CD4-positive, alpha-beta T cell treated with Interleukin-4 for 4 hours (primary cell): Measurements from ENCODE around the gene KRCC1.
"Not testable (repeated sequence)": the region's sequence is repeated elsewhere in the genome, so short reads cannot be mapped to it uniquely, and the experiment has no call there.

Experiments
- DNase-seq: peaks from one replicate; pipeline ENCODE4 v3.0.0-alpha.2; 2020

KRCC1 gene

DNA sequence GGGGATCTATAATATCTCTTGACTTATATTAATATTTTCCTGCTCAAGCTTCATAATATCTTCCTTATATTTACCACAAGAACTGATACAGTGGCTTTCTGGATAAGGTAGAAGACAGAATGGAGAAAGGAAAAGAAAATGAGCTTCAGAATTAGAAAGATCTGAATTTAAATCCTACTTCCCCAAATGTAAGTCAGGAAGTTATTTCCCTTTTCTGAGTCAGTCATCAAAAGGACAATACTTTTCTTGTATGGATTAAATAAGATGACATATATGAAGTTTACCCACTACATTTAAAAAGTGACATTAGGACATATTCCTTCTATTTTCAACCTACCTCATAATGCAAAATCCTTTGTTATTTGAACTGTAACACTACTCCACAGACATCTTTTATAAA is 19.0 kb downstream of the KRCC1 start:
- no peak for DNase-seq

DNA sequence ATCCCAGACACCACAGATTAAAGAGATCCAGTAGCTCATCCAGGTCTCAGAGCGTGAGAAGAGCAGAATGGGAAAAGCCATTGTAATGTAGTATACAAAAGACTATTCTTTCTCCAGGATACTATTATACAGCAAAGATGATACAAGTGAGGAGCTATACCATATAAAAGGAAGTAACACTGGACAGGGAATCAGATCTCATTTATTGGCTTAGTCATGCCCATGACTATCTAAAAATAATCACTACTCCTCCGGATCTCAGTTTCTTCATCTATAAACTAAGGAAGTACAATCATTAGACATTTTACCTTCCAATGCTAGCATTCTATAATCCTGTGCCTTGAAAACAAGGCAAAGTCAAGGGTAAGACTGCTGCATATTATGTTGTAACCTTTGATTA is 19.4 kb downstream of the KRCC1 start:
- no peak for DNase-seq

DNA sequence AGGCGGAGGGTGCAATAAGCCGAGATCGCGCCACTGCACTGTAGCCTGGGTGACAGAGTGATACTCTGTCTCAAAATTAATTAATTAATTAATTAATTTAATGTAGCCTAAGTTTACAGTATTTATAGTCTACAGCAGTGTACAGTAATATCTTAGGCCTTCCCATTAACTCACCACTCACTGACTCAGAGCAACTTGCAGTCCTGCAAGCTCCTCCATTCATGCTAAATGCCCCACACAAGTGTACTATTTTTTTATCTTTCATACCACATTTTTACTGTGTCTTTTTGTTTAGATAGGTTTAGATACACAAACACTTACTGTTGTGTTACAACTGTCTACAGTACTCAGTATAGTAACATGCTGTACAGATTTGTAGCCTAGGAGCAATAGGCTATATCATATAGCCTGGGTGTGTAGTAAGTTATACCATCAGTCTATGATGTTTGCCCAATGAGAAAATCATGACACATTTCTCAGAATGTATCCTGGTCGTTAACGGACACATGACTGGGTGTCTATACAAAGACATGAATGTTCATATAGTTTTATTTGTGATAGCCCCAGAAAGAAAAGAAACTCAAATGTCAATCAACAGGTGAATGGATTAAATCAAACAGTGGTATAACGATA is 23.4 kb downstream of the KRCC1 start:
- DNase-seq: no peak

DNA sequence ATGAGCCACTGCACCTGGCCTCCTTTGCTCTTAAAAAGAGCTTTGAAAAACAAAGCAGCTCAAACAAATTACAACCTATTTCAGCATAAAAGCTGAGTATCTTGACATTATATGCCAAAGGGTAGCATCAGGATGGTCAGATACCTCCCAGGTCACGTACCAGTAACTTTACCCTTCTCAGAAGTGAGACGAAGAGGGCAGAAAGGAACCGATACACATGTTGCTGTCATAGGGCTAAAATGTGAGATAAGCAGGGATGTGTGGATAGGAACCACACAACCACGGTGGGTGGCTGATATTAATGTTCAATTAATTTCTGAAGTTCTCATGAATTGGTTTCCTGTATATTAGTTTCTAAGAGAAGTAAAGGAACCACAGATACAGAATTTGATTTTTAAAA is 26.7 kb downstream of the KRCC1 start:
- DNase-seq: no peak

DNA sequence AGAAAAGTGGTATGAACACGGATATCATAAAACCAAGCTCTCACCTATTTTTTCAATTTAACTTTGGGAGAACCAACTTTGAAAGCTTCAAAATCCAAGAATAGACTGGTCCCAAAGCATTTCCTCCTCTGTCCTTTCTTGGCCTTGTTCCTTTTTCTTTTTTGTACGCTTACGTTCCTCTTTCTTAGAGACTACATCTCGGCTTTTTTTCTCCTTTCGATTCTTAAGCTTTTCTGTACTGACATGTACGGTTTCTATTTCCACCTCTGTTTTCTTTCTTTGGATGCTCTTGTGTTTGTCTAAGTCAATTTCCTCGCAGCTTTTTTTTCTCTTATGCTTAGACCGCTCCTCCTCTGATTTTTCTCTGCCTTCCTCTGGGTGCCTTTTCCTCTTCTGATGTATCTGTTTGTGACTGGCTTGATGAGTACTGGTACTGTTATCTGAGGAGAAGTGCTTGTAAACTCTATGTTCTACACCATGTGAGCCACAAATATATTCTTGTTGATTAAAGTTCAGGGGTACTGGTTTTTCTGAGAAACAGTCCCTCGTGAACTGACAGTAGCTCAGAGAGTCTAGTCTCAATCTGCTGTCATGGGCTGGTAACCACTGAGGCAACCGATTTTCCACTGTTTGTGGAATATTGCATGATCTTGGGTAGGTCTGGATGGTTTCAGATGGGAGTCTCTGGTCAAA is 27.7 kb downstream of the KRCC1 start:
- no peak for DNase-seq

DNA sequence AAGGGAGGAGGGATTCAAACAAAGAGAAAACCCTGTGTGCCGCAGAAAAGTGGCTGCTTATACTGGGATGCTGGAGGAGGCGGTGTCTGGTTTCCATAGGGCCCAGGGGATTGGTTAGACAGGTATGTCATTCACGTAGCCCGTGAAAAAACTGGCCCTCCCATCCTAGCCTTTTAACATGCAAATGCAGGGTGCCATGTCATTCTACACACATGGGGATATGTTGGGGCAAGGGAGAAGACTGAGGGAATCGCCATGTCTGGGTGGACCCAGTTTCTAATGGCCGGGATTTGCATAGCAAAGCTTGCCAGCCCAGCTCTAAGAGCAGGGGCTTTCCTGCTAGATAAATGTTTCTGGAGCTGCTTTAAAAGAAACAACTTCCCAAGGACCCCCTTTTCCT is 31.1 kb downstream of the KRCC1 start:
- no peak for DNase-seq

DNA sequence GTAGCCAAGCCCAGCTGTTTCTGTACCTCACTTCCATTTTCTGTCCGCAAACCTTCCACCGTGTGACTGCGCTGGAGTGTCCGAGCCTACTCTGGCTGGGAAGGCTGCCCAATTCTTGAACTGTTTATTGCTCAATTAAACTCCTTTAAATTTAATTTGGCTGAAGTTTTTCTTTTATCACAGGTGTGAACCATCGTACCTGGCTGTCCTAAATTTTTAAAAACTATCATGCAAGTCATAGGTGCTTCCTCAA is 33.0 kb downstream of the KRCC1 start:
- no peak for DNase-seq

DNA sequence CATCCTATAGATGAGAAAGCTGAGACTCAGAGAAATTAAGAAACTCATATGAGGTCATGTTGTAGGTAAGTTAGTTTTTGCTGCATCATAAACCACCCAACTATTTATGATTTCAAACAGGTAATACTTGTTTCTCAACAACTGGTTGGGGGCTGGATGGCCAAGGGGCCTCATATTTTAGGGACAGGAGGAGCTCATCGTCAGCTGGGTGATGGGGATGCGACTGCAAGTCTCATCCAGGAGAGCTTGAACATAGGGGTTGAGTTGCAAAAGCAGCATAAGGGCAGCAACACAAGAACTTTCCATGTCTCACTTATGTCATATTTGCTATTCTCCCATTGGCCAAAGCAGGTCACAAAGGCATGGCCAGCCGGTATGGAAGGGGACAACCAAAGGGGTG is 35.6 kb downstream of the KRCC1 start:
- no peak for DNase-seq

DNA sequence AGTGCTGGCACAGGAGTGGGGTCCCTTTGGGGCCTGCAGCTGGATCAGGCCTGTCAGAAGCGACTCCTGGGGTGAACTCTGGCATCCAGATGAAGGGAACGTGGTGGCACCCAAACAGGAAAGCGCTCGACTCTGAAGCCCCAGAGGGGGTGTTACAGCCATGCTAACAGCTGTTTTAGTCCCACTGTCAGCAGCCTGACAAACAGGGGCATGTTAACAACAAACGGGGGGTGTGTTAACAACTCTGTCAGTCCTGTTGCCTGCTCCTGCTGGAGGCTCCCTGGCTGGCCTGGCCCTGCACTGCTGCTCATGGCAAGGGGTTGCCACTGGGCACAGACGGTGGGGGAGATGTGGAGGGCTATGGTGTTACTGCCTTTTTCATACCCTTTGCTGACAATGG is 36.7 kb downstream of the KRCC1 start:
- no peak for DNase-seq

DNA sequence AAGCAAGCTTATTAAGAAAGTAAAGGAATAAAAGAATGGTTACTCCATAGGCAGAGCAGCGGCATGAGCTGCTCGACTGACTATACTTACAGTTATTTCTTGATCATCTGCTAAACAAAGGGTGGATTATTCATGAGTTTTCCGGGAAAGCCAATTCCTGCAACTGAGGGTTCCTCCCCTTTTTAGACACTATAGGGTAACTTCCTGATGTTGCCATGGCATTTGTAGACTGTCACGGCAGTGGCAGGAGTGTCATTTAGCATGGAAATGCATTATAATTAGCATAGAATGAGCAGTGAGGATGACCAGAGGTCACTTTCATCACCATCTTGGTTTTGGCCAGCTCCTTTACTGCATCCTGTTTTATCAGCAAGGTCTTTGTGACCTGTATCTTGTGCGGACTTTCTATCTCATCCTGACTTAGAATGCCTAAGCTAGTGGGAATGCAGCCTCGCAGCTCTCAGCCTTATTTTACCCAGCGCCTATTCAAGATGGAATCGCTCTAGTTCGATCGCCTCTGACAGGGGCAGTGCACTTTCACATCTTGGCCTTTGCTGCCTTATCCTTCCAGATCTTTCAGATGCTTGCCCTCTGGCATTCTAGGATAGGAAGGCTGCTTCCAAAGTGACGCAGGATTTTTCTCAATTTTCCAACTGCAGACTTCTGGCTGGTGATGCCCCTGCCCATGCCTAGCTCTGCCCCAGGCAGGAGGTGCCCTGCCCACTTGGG is 37.3 kb downstream of the KRCC1 start:
- not testable (repeated sequence) for DNase-seq

DNA sequence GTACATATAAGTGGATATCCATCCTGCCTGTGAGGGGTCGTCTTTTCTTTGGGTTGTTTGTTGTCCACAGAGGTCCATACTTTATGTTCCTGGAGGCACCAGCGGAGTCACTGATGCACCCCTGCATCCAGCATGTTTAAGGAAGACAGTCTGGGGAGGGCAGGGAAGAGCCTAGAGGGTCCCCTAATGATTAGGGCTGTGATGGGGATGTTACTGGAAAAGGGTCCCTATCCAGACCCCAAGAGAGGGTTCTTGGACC is 37.9 kb downstream of the KRCC1 start:
- not testable (repeated sequence) for DNase-seq

DNA sequence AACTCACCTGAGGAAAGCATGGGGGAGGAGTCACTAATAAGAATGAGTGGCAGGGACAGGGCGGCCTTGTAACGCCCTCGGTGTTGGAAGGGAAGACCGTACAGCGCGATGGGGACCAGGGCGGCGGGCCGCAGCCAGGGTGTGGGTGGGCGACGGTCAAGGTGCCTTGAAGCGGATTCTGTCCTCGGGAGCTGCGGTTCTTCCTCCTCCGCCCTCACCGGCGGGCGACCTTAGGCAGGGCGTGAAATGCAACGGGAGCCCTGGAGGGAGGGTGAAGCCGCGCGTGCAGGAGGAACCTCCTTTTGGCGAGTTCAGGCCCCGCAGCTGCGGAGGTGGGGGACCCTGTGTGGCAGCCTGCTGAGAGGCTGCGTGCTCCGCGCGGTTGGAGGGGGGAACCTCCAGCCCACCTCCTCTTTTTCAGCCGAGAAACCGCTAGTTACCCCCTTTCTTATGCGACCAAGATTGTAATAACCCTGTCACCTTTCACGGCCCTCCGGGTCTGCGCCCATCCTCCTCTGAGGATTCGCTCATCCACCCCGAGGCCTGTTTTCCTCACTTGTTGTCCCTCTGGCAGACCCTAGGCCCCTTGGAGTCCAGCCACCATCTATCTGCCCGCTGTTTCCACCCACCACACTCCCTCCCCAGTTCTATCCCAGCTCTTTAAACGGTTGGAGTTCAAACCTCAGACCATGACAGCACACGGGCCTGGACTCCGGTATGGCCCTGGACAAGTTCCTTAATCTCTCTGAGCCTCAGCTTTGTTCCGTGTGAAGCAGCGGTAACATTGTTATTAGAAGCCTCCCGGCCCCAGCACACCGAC is 38.4 kb downstream of the KRCC1 start:
- peak; percentile 60 for DNase-seq

DNA sequence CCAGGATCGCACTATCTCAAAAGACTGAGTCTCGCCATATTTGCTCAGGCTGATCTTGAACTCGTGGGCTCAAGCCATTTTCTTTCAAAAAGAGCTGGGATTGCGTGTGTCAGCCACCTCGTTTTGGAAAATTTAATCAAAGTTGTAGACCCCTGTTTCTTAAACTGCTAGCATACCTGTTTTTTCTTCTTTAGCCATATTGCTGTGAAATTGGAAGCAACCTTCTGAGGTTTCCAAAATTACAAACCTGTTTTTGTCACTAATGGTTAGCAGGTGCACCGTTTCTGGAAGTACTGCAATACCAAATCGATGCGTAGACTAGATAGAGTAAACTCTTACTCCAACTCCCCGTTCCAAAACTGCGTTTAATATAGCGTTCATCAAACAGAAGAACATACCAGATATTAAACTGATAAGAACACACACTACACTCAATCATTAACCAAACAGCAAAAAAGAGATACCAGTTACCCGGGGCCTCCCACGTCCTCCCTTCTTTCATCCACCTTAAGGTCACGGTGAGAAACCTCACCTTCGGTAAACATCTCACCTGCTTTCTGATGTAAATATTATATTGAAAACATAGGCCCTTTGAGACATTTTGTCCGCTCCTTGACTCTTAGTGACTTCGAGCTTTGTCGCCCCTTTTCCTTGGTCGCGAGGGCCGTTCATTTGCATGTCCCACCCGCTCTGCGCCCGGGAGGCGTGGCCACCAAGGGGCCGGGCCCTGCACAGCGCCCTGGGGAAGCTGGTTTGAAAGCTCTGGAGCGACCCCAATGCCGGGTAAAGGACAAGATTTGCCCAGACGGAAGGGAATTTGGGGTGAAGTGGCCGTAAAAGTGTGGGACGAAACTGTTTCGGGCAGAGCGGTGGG is 39.3 kb downstream of the KRCC1 start, which contains the start of gene RNU2-63P:
RNU2-63P (minus strand) TSS at position 462 of the 874 bp plus-strand sequence.
- DNase-seq: peak; percentile 69

DNA sequence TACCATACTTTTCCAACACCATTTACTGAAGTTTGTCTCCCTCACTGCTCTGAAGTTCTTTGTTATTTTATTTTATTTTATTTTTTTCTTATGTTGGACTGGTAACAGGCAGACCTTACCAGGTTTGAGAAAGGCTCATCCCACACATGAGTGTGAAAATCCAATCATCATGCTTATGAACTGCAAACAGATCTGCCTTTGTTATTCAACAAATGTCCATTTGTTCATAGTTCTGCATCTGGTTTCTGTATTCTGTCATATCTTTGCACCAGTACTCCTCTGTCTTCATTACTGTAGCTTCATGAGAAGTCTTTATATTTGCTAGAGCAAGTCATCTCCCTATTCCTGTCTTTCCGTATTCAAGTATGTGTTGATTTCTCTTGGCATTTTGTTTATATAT is 44.6 kb downstream of the KRCC1 start:
- DNase-seq: no peak

DNA sequence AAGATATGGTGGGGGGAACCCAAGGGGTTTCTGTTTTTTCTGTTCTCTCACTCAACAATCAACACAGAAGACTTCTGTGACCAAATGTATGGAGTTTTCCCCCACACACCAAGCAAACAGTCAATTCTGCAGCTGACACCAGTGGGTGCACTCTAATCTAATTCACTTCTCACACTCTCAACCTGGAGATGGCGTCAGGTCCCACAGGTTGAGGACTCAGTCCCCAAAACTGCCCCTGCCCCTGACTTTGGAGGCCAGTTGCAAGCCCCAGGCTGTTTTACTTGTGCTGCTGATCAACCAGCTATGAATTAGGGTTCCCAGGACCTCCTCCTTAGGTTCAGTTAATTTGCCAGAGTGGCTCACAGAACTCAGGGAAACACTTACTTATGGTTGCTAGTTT is 45.4 kb downstream of the KRCC1 start:
- DNase-seq: no peak

DNA sequence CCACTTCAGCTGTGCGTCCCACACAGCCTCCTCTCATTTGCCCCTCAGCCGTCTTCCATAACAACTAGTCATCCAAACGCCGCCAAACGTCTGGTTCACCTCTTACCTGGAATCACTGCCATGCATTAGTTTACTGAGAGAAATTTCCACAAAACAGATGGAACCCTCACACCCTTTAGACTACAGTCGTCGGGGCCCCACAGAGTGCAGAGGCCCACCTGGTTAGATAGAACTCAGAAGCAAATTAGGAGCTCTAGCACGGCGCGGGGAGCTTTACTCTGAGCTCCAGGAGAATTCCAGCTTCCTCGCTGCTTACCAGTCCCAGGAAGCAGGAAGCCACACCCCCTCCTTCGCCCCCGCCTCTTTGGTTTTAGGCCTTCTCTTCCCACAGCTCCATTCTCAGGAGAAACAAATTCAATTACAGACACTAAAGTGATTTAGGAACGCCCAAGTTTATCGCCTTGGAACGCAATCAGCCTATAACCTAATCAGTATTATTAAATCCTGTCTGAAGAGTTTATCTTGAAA is 48.6 kb downstream of the KRCC1 start:
- no peak for DNase-seq

DNA sequence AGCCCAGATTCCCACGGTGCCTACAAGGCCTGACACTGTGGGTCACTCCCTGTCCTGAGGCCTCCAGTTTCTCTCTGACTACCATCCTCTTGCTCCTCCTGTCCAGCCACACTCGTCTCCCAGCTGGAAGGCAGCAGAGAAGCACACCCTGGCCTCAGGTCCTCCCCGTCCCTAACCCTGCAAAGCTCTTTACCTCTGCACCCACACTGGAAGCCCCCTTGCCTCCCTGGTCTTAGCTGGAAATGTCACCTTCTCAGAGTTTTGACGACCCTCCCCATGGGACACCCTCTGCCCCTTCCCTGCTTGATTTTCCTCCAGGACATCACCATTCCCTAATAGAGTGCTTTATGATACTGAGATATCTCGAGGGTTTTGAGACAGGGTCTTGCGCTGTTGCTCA is 49.8 kb downstream of the KRCC1 start:
- no peak for DNase-seq

DNA sequence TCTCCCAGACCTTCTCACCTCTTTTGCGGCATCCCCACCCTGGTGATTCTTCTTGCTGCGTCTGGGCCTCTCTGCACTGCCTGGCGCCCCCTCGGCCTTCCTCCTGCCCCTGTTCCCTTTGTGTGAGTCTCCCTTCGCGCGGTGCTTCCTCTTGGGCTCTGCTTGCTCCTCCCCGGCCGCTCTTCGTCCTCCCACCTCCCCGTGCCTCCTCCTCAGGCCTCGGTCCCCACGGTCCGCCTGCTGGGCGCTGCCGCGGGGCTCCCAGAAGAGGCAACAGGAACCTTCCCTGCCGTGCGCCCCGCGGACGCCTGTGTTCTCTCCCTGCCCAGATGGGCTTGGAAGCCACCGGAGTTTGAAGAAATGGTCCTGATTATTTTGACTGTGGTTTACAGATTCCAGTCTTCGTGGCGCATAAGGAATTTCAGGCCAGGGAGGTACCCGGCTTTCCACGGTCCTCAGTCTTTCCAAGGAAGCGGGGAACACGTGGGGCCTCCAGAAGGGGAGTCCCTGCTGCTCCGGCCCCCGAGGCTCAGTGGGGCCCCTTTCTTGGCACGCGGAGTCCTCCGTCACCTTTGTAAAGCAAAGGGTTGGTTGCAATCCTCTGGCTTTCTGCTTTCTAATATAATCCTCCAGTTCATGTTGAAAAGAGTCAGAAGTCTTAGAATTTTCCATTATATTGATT is 52.4 kb downstream of the KRCC1 start:
- no peak for DNase-seq

DNA sequence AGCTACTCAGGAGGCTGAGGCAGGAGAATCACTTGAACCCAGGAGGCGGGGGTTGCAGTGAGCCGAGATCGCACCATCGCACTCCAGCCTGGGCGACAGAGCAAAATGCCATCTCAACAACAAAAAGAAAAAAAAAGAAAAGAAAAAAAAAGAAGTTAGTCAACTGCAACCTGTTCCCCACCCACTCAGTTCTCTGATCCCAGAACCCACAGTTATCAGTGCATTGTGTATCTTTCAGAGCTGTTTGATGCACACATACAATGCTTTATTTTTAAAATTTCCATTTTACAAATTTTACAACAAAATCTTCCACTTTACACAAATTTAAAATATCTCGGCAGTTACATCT is 53.2 kb downstream of the KRCC1 start:
- no peak for DNase-seq

DNA sequence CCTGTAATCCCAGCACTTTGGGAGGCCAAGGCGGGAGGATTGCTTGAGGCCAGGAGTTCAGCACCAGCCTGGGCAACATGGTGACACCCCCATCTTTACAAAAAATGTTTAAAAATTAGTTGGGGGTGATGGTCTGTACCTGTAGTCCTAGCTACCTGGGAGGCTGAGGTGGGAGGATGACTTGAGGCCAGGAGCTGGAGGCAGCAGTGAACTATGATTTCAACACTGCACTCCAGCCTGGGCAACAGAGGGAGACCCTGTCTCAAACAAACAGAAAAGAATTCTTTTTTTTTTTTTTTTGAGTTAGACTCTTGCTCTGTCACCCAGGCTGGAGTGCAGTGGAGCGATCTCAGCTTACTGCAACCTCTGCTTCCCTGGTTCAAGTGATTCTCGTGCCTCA is 55.1 kb downstream of the KRCC1 start:
- DNase-seq: not testable (repeated sequence)

DNA sequence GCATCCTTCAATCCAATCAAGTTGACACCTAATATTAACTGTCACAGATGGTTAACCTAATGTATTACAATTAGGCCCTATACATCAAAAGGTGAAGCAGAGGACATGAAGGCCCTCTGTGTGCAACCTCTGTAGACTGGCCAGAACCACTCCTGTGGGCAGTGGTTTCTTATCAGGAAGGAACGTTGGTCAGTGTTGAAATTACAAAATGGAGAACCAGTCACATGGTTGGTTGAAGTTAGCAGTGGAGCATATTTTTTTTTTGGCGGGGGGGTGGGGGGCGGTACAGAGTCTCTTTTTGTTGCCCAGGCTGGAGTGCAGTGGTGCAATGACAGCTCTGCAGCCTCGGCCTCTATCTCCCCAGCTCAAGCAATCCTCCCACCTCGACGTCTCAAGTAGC is 59.0 kb downstream of the KRCC1 start:
- DNase-seq: no peak

DNA sequence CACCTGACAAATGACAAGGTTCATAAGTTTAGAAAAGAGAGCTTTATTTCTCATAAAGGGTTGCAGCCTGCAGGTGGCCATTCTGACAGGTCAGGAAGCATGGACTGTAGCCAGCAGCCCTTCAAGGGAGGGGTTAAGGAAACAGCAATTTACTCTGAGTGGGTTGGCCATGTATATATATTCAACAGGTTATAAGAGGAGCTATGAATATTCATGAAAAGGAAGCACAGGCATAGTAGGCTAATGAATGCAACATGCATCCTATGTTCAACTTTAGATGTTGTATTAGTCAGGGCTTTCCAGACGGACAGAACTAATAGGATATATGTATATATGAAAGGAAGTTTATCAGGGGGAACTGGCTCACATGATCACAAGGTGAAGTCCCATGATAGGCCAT is 59.8 kb downstream of the KRCC1 start:
- DNase-seq: no peak
